Upper lobe of left lung (tissue), 4 donors: Measurements from ENCODE around the gene ADAMTS16.

Source experiments
- EP300 ChIP-seq, 4 donors: sonication (generic); formaldehyde crosslinking; IDR thresholded peaks; one replicate each; pipeline ENCODE4 v1.5.1; 2017; ENCODE audit warnings: antibody characterized with exemption in 4 of 4, control low read depth in 2 of 4
- POLR2A ChIP-seq, 4 donors: fragments of 450-650 bp; IDR thresholded peaks; one replicate each; pipeline ENCODE4 v1.5.1; 2016 to 2017; ENCODE audit warnings: antibody characterized with exemption in 4 of 4, mild to moderate bottlenecking in 2 of 4
- POLR2AphosphoS5 ChIP-seq, 2 donors: sonication (generic); formaldehyde crosslinking; IDR thresholded peaks; one replicate each; pipeline ENCODE4 v1.5.1; 2017; ENCODE audit warnings: antibody characterized with exemption in 2 of 2
- TF ChIP-seq, protein P1 (sequence below), 6 experiments: fragments of 450-650 bp in 4 of 6; fragments of 200-600 bp in 2 of 6; sonication (generic) in 2 of 6; IDR thresholded peaks; one replicate each; pipeline ENCODE4 v1.5.1; 2016 to 2019; ENCODE audit warnings: antibody characterized with exemption in 6 of 6

DNA sequence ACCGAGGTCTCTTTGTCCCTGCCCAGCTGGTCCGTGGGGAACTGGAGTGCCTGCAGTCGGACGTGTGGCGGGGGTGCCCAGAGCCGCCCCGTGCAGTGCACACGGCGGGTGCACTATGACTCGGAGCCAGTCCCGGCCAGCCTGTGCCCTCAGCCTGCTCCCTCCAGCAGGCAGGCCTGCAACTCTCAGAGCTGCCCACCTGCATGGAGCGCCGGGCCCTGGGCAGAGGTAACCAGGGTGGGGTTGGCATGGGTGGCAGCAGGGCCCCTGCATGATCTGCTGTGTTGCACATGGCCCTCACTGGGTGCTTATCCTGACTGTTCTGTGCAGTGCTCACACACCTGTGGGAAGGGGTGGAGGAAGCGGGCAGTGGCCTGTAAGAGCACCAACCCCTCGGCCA lies 163.1 kb downstream of the ADAMTS16 start:
- TF ChIP-seq, protein P1, sequence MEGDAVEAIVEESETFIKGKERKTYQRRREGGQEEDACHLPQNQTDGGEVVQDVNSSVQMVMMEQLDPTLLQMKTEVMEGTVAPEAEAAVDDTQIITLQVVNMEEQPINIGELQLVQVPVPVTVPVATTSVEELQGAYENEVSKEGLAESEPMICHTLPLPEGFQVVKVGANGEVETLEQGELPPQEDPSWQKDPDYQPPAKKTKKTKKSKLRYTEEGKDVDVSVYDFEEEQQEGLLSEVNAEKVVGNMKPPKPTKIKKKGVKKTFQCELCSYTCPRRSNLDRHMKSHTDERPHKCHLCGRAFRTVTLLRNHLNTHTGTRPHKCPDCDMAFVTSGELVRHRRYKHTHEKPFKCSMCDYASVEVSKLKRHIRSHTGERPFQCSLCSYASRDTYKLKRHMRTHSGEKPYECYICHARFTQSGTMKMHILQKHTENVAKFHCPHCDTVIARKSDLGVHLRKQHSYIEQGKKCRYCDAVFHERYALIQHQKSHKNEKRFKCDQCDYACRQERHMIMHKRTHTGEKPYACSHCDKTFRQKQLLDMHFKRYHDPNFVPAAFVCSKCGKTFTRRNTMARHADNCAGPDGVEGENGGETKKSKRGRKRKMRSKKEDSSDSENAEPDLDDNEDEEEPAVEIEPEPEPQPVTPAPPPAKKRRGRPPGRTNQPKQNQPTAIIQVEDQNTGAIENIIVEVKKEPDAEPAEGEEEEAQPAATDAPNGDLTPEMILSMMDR (IDR thresholded peaks at IDR 0.05), result no peak
- no peak for TF ChIP-seq POLR2AphosphoS5 (IDR thresholded peaks at IDR 0.05)
- no peak for TF ChIP-seq EP300 (IDR thresholded peaks at IDR 0.05)
- TF ChIP-seq POLR2A (IDR thresholded peaks at IDR 0.05), result no peak
